ENCODE data around the gene PLXNA2.

DNA sequence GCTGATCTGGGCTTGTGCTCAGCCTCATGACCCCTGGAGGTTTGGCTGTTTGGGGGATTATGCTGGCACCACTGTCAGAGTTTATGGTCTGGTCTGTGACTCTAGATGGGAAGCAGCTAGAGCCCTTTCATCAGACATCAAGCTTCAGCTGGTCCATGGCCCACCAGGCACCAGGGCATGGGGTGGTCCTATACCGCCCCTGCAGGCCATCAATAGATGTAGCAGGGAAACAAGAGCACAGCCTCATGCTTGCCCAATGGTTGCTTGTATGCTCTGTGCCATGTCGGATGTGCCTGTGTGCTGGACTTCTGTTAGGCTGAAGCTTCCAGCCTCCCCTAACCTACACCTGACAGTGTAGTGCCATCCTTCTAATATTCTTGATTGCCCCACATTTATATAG is 262.2 kb downstream of the PLXNA2 start:
- TF ChIP-seq MATR3 (CRISPR knock-in tag; IDR thresholded peaks at IDR 0.05), result no peak
- TF ChIP-seq GFI1 (CRISPR knock-in tag; IDR thresholded peaks at IDR 0.05; ENCODE audit: borderline replicate concordance), result no peak
- TF ChIP-seq BCLAF1 (IDR thresholded peaks at IDR 0.05), result no peak
- TF ChIP-seq NFATC3 (CRISPR knock-in tag; IDR thresholded peaks at IDR 0.05), result no peak
- no peak for TF ChIP-seq JUN (CRISPR knock-in tag; IDR thresholded peaks at IDR 0.05)
- TF ChIP-seq, protein P1, sequence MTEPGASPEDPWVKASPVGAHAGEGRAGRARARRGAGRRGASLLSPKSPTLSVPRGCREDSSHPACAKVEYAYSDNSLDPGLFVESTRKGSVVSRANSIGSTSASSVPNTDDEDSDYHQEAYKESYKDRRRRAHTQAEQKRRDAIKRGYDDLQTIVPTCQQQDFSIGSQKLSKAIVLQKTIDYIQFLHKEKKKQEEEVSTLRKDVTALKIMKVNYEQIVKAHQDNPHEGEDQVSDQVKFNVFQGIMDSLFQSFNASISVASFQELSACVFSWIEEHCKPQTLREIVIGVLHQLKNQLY (CRISPR knock-in tag; IDR thresholded peaks at IDR 0.05), result no peak
- TF ChIP-seq FOXK1 (CRISPR knock-in tag; IDR thresholded peaks at IDR 0.05; ENCODE audit: borderline replicate concordance, low read depth), result no peak
- TF ChIP-seq, protein P2, sequence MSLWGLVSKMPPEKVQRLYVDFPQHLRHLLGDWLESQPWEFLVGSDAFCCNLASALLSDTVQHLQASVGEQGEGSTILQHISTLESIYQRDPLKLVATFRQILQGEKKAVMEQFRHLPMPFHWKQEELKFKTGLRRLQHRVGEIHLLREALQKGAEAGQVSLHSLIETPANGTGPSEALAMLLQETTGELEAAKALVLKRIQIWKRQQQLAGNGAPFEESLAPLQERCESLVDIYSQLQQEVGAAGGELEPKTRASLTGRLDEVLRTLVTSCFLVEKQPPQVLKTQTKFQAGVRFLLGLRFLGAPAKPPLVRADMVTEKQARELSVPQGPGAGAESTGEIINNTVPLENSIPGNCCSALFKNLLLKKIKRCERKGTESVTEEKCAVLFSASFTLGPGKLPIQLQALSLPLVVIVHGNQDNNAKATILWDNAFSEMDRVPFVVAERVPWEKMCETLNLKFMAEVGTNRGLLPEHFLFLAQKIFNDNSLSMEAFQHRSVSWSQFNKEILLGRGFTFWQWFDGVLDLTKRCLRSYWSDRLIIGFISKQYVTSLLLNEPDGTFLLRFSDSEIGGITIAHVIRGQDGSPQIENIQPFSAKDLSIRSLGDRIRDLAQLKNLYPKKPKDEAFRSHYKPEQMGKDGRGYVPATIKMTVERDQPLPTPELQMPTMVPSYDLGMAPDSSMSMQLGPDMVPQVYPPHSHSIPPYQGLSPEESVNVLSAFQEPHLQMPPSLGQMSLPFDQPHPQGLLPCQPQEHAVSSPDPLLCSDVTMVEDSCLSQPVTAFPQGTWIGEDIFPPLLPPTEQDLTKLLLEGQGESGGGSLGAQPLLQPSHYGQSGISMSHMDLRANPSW (CRISPR knock-in tag; IDR thresholded peaks at IDR 0.05; ENCODE audit: borderline replicate concordance), result no peak

Data from HepG2 (cell line).